HG03565 (cell line): ENCODE data around the gene CDC42BPA.
"Not testable (repeated sequence)": the region's sequence is repeated elsewhere in the genome, so short reads cannot be mapped to it uniquely, and the experiment has no call there.

Experiments
- ATAC-seq: cut with Tn5 transposase; IDR thresholded peaks from one replicate; pipeline ENCODE4 v1.9.1; 2021; ENCODE audit warnings: mild to moderate bottlenecking, moderate library complexity; ENCODE audit not compliant: unreplicated experiment

The CDC42BPA gene

GRCh38 chr1:226972931-226973330 is 345.4 kb downstream of the CDC42BPA start:
- no peak for ATAC-seq

GRCh38 chr1:226971765-226972164 is 346.5 kb downstream of the CDC42BPA start:
- no peak for ATAC-seq

- no peak for ATAC-seq
Observed at GRCh38 chr1:226967665-226968064, 350.6 kb downstream of the CDC42BPA start.

- no peak for ATAC-seq
Observed at GRCh38 chr1:226966683-226967082, 351.6 kb downstream of the CDC42BPA start.

GRCh38 chr1:226965581-226966440 is 352.5 kb downstream of the CDC42BPA start:
- no peak for ATAC-seq

- ATAC-seq, result no peak
Observed at GRCh38 chr1:226964611-226965486, 353.4 kb downstream of the CDC42BPA start.

GRCh38 chr1:226964068-226964425 is 354.2 kb downstream of the CDC42BPA start:
- no peak for ATAC-seq

GRCh38 chr1:226962421-226963391 is 355.6 kb downstream of the CDC42BPA start:
- ATAC-seq, result no peak

- ATAC-seq, result no peak
Observed at GRCh38 chr1:226960944-226961765, 357.1 kb downstream of the CDC42BPA start.

- no peak for ATAC-seq
Observed at GRCh38 chr1:226960256-226960655, 358.0 kb downstream of the CDC42BPA start.

GRCh38 chr1:226958300-226958699 is 360.0 kb downstream of the CDC42BPA start:
- no peak for ATAC-seq

- no peak for ATAC-seq
Observed at GRCh38 chr1:226957714-226958113, 360.6 kb downstream of the CDC42BPA start.

GRCh38 chr1:226956942-226957713 is 361.2 kb downstream of the CDC42BPA start:
- ATAC-seq, result no peak

- ATAC-seq, result not testable (repeated sequence)
Observed at GRCh38 chr1:226955857-226956256, 362.4 kb downstream of the CDC42BPA start.

- ATAC-seq, result no peak
Observed at GRCh38 chr1:226954777-226955176, 363.5 kb downstream of the CDC42BPA start.

GRCh38 chr1:226954337-226954736 is 364.0 kb downstream of the CDC42BPA start:
- ATAC-seq, result no peak

GRCh38 chr1:226953175-226953800 is 365.0 kb downstream of the CDC42BPA start:
- no peak for ATAC-seq

GRCh38 chr1:226952118-226952441 is 366.2 kb downstream of the CDC42BPA start:
- no peak for ATAC-seq
